Measurements from ENCODE around the gene SECTM1.
A peak's percentile ranks its signal among the peaks of the same experiment; 100 is the strongest.
"Not testable (repeated sequence)": the region's sequence is repeated elsewhere in the genome, so short reads cannot be mapped to it uniquely, and the experiment has no call there.

Gene SECTM1

GRCh38 chr17:82333279-82334171 lies at the start of gene SECTM1:
Gene SECTM1 (minus strand): TSS chr17:82333766. CDS start chr17:82327240, 6,526 bp downstream.
- no peak for DNase-seq

- no peak for DNase-seq
Observed at GRCh38 chr17:82382933-82383255, 49.3 kb upstream of the SECTM1 start.

- not testable (repeated sequence) for DNase-seq
Observed at GRCh38 chr17:82382220-82382932, 48.8 kb upstream of the SECTM1 start.

- not testable (repeated sequence) for DNase-seq
Observed at GRCh38 chr17:82381703-82382009, 48.1 kb upstream of the SECTM1 start.

GRCh38 chr17:82380860-82381702 lies 47.5 kb upstream of the SECTM1 start:
- DNase-seq: no peak

GRCh38 chr17:82378741-82379021 lies 45.1 kb upstream of the SECTM1 start:
- no peak for DNase-seq

- DNase-seq: no peak
Observed at GRCh38 chr17:82377924-82378740, 44.6 kb upstream of the SECTM1 start.

GRCh38 chr17:82377294-82377693 lies 43.7 kb upstream of the SECTM1 start:
- not testable (repeated sequence) for DNase-seq

- DNase-seq: no peak
Observed at GRCh38 chr17:82376042-82376730, 42.6 kb upstream of the SECTM1 start.

- DNase-seq: no peak
Observed at GRCh38 chr17:82375359-82376041, 41.9 kb upstream of the SECTM1 start.

GRCh38 chr17:82374626-82375331 lies 41.2 kb upstream of the SECTM1 start:
- DNase-seq: no peak

GRCh38 chr17:82373731-82374625 lies 40.4 kb upstream of the SECTM1 start:
- DNase-seq: no peak

GRCh38 chr17:82373072-82373452 lies 39.5 kb upstream of the SECTM1 start:
- DNase-seq: not testable (repeated sequence)

- no peak for DNase-seq
Observed at GRCh38 chr17:82372249-82373071, 38.9 kb upstream of the SECTM1 start.

GRCh38 chr17:82371333-82372248 lies 38.0 kb upstream of the SECTM1 start, which contains the start of gene UTS2R:
Gene UTS2R (plus strand): TSS chr17:82371765. CDS start chr17:82374325, 2,560 bp downstream.
- DNase-seq: no peak

- DNase-seq: peak; percentile 37 to 49
Observed at GRCh38 chr17:82370471-82371332, 37.1 kb upstream of the SECTM1 start.

GRCh38 chr17:82369211-82369610 lies 35.6 kb upstream of the SECTM1 start:
- no peak for DNase-seq

Measured in activated CD4-positive, alpha-beta T cell treated with anti-CD3 and anti-CD28 coated beads, Interleukin-2, amount 50 U/mL, for 48 hours (primary cell).